CD4-positive, alpha-beta T cell treated with Interferon gamma for 1 hour (primary cell): ENCODE measurements around the gene GAS6.
A peak's percentile ranks its signal among the peaks of the same experiment; 100 is the strongest.

ENCODE experiments used
- DNase-seq: peaks from one replicate; pipeline ENCODE4 v3.0.0-alpha.2; 2020

The GAS6 gene

GRCh38 chr13:113864273-113864890 is 506 bp upstream of the GAS6 start:
- DNase-seq = no peak

- DNase-seq = peak; percentile 24
Measured at GRCh38 chr13:113862931-113863523, 849 bp downstream of the GAS6 start.

GRCh38 chr13:113862191-113862930 is 1.5 kb downstream of the GAS6 start:
- no peak for DNase-seq

GRCh38 chr13:113861433-113862030 is 2.3 kb downstream of the GAS6 start:
- no peak for DNase-seq

- no peak for DNase-seq
Measured at GRCh38 chr13:113860665-113861432, 3.0 kb downstream of the GAS6 start.

- DNase-seq = no peak
Measured at GRCh38 chr13:113860051-113860664, 3.7 kb downstream of the GAS6 start.

- DNase-seq = no peak
Measured at GRCh38 chr13:113859311-113860050, 4.4 kb downstream of the GAS6 start.

- DNase-seq = no peak
Measured at GRCh38 chr13:113857531-113858195, 6.2 kb downstream of the GAS6 start.

GRCh38 chr13:113856716-113857065 is 7.2 kb downstream of the GAS6 start:
- no peak for DNase-seq

GRCh38 chr13:113855931-113856715 is 7.8 kb downstream of the GAS6 start:
- DNase-seq = no peak

- no peak for DNase-seq
Measured at GRCh38 chr13:113855012-113855921, 8.6 kb downstream of the GAS6 start.

GRCh38 chr13:113854238-113855011 is 9.5 kb downstream of the GAS6 start:
- DNase-seq = no peak

GRCh38 chr13:113853518-113854237 is 10.2 kb downstream of the GAS6 start:
- DNase-seq = no peak

GRCh38 chr13:113852536-113853517 is 11.0 kb downstream of the GAS6 start:
- DNase-seq = no peak

GRCh38 chr13:113851826-113852535 is 11.9 kb downstream of the GAS6 start:
- no peak for DNase-seq

- DNase-seq = no peak
Measured at GRCh38 chr13:113851480-113851803, 12.4 kb downstream of the GAS6 start.
